NCI-H1092 (cell line): ENCODE data around the gene FGFR4.

Experiments
- DNase-seq: peaks from one replicate; lab custom pipeline; 2025; lab: John Stamatoyannopoulos, UW

Gene FGFR4

DNA sequence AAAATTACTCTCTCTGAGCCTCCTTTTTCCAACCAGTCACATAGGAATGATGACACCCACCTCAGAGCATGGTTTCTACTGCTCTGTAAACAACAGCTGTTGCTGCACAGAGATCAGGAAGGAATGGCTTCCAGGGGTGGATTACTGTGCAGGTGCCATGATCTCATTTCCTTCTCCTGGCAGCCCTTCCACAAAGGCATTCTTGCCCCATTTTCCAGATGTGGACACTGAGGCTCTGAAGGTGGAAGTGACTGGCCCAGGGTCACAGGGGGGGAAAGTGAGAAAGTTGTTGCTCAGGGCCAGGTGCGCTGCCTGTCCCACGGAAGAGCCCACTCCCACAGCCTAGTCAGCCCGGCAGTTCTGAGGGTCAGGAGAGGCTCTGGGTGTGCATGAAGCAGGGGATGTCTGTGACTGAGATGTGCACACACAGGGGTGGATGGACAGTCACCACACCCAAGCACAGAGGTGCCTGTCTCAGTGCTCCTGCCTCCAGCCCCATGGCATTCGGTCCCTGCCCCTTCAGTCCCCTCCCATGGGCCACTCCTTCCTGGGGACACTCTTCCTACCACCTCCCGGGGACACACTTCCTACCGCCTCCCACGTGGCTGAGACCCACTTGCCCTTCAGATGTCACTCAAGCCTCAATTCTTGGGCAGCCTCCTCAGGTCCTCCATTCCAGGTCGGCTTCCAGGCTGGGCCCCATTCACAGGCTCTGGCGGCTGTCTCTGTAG, 17.0 kb downstream of the FGFR4 start:
- DNase-seq = no peak

DNA sequence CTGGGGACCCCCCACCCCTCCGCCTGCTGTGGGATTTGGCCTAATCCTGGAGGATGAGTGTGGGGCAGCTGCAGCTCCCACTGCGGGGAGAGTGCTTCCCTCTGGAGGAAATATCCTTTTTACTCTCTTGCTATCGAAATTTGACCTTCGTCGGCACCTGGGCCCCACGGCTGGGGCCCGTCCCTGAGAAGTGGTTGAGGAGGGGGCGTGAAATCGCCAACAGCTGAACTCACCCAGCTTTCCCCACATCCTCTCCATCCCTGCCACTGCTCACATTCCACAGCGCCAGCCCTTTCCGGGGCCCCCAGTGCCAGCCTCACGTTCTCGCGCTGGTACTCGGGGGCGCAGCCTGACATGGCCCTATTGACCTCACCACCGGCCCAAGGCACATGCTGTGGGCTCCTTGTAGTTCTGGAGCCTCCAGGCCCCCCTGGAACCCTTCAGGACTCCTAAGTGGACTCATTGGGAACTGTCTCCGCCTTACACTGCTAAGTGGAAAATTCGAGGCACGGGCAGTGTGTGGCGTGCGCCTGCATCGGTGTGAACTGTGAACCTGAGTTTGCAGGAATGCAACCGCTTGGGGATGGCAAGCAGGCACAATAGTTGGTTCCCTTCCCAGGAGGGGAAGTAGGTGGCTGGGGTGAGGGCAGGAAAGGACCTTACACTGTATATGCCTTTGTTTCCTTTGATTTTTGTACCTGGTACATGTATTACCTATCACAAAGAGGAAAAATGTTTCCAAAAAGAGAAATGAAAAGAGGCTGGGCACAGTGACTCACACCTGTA, 19.2 kb downstream of the FGFR4 start:
- DNase-seq = no peak

DNA sequence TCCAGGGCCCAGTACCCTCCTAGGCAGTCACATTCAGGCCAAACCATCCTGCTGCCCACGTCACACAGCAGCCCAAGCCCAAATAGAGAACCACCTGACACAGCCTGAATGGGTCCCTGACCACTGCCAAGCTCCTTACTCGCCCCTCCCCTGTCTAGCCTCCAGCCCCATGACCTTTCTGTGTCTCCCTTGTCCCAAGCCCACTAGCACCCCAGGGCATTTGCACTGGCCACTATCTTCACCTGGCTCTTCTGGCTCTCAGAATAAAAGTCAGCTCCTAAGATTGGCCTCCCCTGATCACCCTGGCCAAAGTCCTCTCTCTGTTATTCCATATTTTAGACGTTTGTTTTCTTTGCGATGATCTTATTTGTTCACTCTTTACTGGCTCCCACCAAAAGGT, 20.4 kb downstream of the FGFR4 start:
- no peak for DNase-seq

DNA sequence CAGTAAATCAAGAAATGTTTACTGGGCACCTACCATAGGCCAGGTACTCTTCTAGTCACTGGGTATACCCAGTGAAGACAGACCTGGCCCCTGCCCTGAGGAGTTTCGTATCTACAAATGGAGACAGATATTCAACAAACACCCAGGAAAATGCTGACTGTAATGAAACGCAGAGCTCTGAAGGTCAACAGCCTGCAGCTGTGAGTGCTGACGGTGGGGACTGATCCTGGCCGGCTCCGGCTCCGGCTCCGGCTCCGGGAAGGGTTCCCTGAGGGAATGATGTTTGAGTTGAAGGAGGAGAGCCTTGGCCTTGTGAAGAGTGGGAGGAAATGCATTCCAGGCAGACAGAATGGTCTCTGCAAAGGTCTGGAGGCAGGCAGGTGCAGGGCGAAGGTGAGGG, 23.1 kb downstream of the FGFR4 start:
- no peak for DNase-seq

DNA sequence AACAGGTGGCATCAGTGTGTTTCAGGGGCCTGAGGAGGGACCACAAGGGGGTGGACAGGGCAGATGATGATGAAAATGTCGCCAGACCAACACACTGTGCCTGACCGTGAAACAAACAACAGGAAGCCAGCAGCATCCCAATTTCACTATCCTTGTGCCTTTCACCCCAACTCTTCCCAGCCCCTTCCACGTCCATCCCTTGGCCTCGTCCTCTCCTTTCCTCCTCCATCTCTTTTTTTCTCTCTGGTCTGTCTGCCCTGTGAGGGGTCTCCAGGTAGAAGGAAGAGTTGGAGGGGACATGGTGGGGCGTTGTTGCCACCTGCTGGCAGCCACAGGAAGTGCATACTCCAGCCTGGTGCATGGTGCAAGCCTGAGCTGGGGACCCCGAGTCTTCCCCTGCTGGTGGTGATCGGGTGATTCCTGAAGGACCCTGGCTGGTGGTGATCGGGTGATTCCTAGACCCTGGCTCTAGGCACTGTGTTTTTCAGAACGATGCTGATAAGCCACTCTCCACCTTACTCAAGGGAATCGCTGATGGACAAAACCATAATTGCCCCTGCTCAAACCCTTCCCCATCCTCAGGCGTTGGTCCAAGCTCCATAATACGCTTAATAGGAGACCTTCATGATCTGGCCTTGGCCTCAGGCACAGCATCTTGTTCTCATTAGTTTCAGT, 25.1 kb downstream of the FGFR4 start:
- DNase-seq = peak; percentile 17

DNA sequence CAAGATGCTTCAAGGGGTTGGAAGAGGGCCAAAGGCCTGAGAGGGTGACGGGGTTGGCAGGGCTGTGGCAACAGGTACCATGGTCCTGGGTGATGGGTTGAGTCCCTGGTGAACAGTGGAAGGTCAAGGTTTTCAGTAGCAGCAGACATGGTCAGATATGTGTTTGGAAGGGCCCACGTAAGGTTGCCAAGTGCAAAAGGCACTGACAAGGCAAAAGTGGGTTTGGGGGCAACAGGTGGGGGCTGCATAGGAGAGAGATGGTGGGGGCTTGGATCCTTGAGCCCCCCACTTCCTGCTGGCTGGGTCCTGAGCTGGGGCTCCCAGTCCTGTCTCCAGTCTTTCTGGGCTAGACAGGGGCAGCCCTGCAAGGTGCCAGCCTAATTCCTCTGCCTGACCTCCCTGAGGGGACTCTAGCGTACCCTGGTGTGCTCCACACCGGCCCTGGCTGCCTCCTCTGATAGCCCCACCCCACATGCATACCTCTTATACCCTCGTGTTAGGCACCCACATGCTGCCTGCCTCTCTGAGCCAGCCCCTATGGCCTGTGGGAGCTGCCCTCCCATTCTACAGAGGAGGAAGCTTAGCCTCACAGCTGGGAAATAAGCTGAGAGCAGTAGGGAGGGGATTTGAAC, 26.0 kb downstream of the FGFR4 start:
- DNase-seq = no peak

DNA sequence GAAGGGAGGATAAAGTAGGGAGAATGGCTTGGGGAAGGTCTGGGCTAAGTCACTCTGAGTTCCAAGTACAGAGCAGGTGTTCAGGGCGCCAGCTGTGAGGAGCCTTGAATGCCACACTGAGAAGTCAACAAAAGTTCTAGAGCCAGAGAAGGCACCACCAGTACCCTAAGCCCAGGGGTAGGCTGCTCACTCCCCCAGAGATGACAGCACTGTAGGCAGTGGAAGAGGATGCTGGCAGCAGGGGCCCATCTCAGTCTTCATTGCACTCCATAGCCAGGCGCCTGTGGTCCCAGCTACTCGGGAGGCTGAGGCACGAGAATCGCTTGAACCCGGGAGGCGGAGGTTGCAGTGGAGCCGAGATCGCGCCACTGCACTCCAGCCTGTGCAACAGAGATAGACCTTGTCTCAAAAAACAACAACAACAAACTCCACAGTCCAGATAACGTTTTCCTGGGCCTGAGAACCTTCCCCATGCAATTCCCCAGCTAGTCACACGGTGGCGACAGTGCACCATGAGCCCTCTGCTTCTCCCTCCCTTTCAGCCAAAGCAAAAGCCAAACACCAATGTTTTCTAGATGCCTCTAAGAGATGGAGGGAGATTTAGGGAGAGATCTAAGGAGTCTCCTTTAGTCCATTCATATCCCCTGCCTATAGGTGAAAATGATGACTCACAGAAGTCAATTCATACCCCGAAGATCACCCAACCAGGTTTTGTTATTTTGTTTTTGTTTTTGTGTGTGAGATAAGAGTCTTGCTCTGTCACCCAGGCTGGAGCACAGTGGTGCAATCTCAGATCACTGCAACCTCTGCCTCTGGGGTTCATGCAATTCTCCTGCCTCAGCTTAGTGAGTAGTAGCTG, 27.1 kb downstream of the FGFR4 start:
- DNase-seq = peak; percentile 26

DNA sequence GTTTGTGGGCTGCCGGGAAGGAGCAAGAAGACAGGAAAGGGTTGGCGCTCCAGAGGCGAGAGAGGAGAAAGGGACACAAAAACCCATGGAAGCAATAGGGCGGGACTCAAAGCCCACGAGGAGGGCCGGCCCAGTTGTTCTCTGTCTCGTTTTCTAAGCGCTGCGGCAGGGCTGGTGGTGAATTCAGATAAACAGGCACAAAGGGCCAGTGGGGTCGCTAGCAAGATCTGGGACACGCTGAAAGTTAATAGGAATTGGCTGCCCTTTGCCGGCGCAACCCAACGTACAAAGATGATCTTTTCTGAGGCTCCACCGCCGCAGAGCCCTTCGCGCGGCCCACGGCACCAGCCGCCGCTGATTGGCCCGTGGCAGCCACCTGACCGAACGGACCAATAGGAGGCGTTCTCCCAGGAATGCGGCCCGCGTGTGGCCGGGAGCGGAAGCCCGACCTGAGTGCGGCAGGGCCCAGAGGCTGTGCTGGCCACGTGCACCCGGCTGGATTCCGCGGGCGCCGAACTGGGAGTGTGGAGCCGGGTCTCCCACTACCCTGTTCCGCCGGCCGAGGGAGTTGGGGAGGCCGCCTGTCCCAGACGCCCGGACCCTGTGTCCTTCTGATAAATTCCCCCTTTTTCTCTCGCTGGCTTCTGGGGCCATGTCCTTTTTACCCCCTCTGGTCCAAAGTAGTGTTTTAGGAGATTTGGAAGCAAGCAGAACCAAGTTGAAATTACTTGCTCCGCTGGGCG, 30.1 kb downstream of the FGFR4 start:
- DNase-seq = no peak

DNA sequence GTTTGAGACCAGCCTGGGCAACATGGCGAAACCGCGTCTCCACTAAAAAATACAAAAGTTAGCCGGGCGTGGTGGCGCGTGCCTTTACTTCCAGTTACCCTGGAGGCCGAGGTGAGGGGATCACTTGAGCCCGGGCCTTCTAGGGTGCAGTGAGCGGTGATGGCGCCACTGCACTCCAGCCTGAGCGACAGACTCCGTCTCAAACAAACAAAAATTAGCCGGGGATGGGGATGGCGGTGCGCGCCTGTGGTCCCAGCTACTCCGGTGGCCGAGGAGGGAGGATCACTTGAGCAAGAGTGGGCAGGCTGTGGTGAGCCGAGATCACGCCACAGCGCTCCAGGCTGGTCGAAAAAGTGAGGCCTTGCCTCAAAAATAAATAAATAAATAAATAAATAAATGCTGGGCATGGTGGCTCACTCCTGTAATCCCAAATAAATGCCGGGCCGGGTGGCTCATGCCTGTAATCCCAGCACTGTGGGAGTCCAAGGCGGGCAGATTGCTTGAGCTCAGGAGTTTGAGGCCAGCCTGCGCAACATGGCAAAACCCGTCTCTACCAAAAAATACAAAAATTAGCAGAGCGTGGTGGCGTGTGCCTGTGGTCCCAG, 30.8 kb downstream of the FGFR4 start:
- DNase-seq = no peak

DNA sequence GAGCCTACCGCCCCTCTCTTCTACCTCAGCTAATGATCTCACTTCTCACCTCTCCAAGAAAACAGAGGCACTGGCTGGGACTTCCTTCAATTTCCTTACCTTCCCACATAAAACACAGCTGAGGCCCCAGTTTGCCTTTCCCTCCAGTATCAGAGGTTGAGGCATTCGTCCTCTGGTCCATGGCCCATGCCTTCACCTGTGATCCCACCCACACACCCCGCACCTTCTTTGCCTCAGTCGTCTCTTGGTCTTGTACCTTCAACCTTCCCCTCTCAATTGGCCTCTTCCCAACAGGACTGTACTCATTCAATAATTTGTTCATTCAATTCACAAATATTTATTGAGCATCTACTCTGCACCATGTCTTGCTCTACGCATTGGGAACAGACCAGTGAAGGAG, 35.9 kb downstream of the FGFR4 start:
- DNase-seq = no peak

DNA sequence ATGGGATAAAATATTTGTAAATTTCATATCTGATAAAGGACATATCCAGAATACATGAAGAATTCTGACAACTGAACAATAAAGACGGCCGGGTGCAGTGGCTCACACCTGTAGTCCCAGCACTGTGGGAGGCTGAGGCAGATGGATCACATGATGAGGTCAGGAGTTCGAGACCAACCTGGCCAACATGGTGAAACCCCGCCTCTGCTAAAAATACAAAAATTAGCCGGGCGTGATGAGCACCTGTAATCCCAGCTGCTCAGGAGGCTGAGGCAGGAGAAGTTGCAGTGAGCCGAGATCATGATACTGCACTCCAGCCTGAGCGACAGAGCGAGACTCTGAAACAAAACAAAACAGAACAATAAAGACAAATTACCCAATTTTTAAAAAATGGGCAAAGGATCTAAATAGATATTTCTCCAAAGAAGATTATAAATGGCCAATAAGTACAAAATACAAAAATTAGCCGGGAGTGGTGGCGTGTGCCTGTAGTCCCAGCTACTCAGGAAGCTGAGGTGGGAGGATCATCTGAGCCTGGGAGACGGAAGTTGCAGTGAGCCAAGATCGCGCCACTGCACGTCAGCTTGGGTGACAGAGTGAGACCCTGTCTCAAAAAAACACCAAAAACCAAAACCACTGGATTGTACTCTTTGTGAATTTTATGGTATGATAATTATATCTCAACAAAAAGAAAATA, 37.2 kb downstream of the FGFR4 start:
- no peak for DNase-seq

DNA sequence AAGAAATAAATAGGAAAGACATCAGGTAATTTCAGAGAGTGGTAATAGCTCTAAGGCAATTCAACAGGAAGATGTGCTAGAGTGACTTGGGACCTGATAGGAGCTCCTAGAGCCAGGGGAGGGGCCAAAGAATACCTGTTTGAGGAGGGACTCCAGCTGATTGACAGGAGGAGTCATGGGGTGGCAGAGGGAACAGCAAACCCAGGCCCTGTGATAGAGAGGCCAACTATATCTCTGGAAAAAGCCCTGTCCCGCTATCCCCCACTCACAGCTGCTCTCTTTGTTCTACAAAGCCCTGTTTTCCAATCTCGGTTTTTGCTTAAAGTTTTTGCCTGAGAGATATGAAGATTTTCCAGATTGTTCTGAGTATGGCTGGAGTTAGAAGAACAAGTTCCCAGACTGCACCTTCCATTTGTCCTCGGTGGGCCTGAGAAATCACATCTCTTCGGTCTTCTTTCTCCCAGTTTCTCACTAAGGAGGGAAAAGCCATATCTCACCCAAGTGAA, 37.8 kb downstream of the FGFR4 start:
- no peak for DNase-seq

DNA sequence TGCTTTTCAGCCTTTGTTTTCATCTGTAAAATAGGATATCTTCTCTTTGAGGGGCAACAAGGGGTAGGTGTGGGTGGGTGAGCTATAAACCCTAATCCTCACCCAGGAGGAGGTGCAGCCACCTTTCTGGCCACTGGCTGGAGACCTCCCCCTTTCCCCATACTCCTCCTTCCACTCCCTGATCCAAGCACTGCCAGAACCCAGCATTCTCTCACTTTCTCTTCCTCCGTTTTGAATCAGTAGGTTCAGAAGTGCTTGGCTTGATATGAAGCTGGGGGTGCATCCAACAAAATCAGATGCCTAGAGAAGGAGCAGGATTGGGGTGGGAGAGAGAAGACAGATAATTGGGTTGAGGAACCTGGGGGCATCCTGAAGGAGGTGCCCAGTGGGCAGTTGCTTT, 40.1 kb downstream of the FGFR4 start:
- DNase-seq = no peak

DNA sequence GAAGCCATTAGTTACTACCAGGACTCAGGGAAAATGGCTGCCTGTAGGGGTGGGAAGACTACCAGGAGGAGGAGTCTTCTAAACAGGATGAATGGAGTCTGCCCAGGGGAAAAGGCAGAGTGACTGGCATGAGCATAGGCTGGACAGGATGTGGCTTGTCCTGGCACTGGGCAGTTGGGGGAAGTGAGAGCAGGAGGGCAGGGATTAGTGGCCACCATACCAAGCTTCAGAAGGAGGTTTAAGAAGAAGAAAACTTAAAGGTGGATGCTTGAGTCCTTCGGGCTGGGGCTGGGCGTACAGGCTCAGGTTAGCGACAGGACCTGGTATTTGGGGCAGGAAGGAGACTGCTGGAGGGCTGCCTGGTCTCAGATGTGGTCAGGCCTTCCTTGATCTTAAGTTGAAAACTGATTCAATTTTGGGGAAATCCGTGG, 41.9 kb downstream of the FGFR4 start:
- DNase-seq = no peak

DNA sequence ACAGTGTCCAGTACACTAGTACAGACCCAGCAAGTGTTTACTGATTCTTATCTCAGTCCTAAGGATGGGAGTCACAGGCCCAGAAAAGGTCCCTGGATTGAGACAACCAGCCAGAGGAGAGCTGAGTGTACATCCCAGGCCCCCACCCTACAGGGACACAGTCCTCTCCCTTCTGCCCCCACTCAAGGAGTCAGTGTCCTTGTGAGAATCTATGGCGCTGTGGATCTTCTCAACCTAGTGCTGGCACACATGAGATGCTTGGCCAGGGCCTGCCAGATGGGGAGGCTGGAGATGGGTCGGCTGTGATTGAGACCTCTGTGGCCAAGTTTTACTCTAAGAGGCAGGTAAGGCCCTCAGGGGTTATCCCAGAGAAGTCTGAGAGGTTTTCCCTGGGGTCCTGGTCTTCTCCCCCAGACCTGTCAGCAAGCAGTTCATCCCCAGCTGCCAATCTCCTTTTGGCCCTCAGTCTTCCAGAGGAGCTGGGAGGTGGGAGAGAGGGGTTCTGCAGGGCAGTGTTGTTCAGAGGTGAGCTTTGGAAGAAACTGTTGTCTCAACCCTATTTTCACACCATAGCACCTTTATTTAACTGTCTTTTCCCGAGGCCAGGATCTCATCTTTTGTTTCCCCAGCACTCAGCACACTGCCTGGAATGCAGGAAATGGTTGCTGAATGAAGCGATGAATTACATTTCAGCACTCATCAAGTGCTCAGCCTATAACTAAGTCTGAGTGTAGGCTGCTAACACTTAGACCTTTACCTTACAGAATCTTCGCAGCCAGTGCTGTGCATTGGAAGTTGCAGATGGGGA, 43.7 kb downstream of the FGFR4 start:
- no peak for DNase-seq

DNA sequence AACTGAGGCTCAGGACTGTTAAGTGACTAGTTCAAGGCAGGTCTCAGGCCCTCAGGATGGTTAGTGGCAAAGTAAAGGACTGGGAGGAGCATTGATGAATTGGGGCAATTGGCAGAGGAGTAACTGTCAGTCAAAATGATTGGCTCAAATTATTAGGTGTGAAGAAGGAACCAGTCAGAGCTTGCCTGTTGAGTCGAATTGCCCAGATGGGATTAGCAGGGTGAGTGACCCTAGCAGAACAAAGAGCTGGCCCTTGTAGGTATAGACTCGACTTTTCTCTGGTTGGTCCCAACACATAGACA, 44.3 kb downstream of the FGFR4 start:
- DNase-seq = no peak

DNA sequence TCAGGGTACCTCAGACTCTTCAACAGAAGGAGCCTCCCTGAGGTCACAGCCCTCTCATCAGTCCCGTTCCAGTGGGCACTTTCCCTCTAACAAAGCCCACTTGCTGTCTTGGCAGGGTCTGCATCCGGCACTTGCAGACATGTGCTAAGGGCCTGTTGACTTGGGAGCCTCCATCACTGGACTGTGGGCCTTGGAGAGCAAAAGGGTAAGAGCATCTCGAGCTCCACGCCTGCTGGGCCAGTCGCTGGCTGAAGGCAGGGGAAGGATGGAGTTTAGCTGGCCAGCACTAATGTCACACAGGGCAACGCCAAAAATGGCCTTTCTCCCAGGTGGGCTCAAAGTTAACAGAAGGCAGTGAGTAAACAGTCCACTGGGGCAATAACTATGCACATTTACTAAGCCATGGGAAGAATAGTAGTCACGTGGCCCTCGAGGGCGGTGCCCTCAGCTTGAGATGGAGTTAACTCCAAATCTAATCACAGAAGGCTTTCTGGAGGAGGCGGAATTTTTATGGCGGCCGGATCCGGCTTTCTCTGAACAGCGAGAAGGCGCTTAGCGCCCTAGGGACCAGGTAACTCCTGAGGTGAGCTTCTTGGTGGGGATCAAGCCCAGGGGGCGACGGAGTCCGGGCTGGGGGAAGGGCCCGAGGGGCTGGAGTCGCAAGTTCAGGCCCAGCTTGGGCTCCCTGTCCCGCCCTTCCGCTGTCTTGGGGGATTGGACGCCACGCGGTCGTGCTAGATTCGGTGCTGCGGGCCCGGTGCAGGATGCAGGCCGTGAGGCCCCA, 44.8 kb downstream of the FGFR4 start:
- DNase-seq = no peak
